Measurements from ENCODE around the gene DAND5. TPM values are rescaled to one million over a fixed set of nuclear protein-coding genes. Genes with fewer than 3 reads are reported as not detected.
A peak's percentile ranks its signal among the peaks of the same experiment; 100 is the strongest.

DAND5 gene
- total RNA-seq, 1 experiment from 2014 or later = 0.17 TPM

DNA sequence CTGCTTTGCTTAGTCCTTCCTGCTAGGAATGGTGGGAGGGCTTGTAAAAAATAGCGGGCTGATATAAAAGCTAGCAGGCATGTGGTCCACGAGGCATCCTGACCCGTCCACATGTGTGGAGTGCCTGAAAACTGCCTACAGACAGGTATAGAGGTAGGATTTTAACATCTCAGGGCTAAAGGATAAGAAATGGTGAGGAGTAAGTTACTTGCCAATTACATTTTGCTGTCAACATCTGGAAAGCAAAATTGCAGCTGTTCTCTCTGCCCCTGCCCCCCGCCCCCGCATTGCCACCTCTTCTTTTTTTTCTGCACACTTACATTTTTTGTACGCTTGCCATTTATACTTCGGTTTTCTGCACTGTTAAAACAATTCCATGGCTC is 46.9 kb downstream of the DAND5 start:
- TF ChIP-seq CTCF (conservative IDR thresholded peaks at IDR 0.05; ENCODE audit: low read depth, low read length) (no peak), EZH2 (IDR thresholded peaks at IDR 0.05; ENCODE audit: borderline replicate concordance, low read depth, low read length, poor library complexity, severe bottlenecking) (no peak)
- DNase-seq (ENCODE audit: low spot score) = no peak
- intact Hi-C loops (cut with micrococcal nuclease; ENCODE audit: unreplicated experiment) = no loop called here
- Histone ChIP-seq H3K36me3 (ENCODE audit: insufficient read depth, low read length, poor library complexity, severe bottlenecking) (no peaks in the 10 kb centered on the region), H3K9me3 (ENCODE audit: low read depth, low read length, poor library complexity, severe bottlenecking) (no peaks in the 10 kb centered on the region), H3K4me1 (ENCODE audit: insufficient read depth, low read length, poor library complexity, severe bottlenecking) (peaks cover 36% of the 10 kb centered on the region), H3K27me3 (replicated peaks; ENCODE audit: insufficient read depth, low read depth, low read length, poor library complexity) (no peaks in the 10 kb centered on the region), H3K27ac (ENCODE audit: low read depth, low read length, poor library complexity, severe bottlenecking) (peak overlapping the region; percentile 52), H3K4me3 (ENCODE audit: low read depth, low read length, poor library complexity, severe bottlenecking) (no peak overlapping the region)
- BruUV-seq (replicated peaks) = no TSS peak
- ChIA-PET CTCF (no interaction called here), POLR2A (ENCODE audit: low non-redundant PET) (no interaction called here)

GRCh38 chr19:13016628-13017305 is 47.4 kb downstream of the DAND5 start:
- no peak for DNase-seq (ENCODE audit: low spot score)
- Histone ChIP-seq H3K4me3 (ENCODE audit: low read depth, low read length, poor library complexity, severe bottlenecking) (no peak overlapping the region), H3K9me3 (ENCODE audit: low read depth, low read length, poor library complexity, severe bottlenecking) (no peaks in the 10 kb centered on the region), H3K36me3 (ENCODE audit: insufficient read depth, low read length, poor library complexity, severe bottlenecking) (no peaks in the 10 kb centered on the region), H3K27ac (ENCODE audit: low read depth, low read length, poor library complexity, severe bottlenecking) (peak overlapping the region; percentile 52), H3K27me3 (replicated peaks; ENCODE audit: insufficient read depth, low read depth, low read length, poor library complexity) (no peaks in the 10 kb centered on the region), H3K4me1 (ENCODE audit: insufficient read depth, low read length, poor library complexity, severe bottlenecking) (peaks cover 39% of the 10 kb centered on the region)
- TF ChIP-seq EZH2 (IDR thresholded peaks at IDR 0.05; ENCODE audit: borderline replicate concordance, low read depth, low read length, poor library complexity, severe bottlenecking) = no peak
- TF ChIP-seq CTCF (conservative IDR thresholded peaks at IDR 0.05; ENCODE audit: low read depth, low read length) = no peak
- ChIA-PET CTCF (no interaction called here), POLR2A (ENCODE audit: low non-redundant PET) (no interaction called here)
- no TSS peak for BruUV-seq (replicated peaks)
- intact Hi-C loops (cut with micrococcal nuclease; ENCODE audit: unreplicated experiment) = no loop called here

- TF ChIP-seq CTCF (conservative IDR thresholded peaks at IDR 0.05; ENCODE audit: low read depth, low read length) = no peak
- no peak for TF ChIP-seq EZH2 (IDR thresholded peaks at IDR 0.05; ENCODE audit: borderline replicate concordance, low read depth, low read length, poor library complexity, severe bottlenecking)
- CTCF ChIA-PET = interaction anchor here (0.6 kb wide), 1 partner anchor 1065 kb away, joined by 6 read pairs; no protein-coding TSS in a partner anchor
- POLR2A ChIA-PET (ENCODE audit: low non-redundant PET) = no interaction called here
- Histone ChIP-seq H3K36me3 (ENCODE audit: insufficient read depth, low read length, poor library complexity, severe bottlenecking) (no peaks in the 10 kb centered on the region), H3K9me3 (ENCODE audit: low read depth, low read length, poor library complexity, severe bottlenecking) (no peaks in the 10 kb centered on the region), H3K4me3 (ENCODE audit: low read depth, low read length, poor library complexity, severe bottlenecking) (no peak overlapping the region), H3K4me1 (ENCODE audit: insufficient read depth, low read length, poor library complexity, severe bottlenecking) (peaks cover 46% of the 10 kb centered on the region), H3K27me3 (replicated peaks; ENCODE audit: insufficient read depth, low read depth, low read length, poor library complexity) (no peaks in the 10 kb centered on the region), H3K27ac (ENCODE audit: low read depth, low read length, poor library complexity, severe bottlenecking) (peak overlapping the region; percentile 58)
- no TSS peak for BruUV-seq (replicated peaks)
- no peak for DNase-seq (ENCODE audit: low spot score)
- intact Hi-C loops (cut with micrococcal nuclease; ENCODE audit: unreplicated experiment) = no loop called here
These were observed 48.1 kb downstream of the DAND5 start for GRCh38 chr19:13017306-13018034.

All from A673 (cell line).